ENCODE measurements around the gene CA4.

Gene CA4

DNA sequence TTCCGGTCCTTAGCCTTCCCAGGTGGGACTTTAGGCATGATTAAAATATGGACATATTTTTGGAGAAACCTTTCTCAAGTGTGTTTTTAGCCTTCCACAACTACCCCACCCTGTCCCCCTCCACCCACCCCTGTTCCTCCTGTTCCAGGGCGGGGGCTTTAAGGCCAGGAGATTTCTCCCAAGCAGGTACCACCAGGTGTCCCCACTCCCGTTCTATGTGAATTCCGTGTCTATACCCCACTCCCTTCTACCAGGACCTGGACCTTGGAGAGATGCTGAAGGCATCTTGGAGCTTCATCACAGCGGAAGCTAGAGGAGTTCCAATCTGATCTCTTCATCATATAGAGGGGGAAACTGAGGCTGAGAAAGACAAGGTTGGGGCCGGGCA, 9.7 kb downstream of the CA4 start:
- no peak for DNase-seq (ENCODE audit: low read depth)
- in situ Hi-C loops (cut with HindIII; ENCODE audit: low sequenced_read_pairs) = no loop called here
- TF ChIP-seq, protein P1, sequence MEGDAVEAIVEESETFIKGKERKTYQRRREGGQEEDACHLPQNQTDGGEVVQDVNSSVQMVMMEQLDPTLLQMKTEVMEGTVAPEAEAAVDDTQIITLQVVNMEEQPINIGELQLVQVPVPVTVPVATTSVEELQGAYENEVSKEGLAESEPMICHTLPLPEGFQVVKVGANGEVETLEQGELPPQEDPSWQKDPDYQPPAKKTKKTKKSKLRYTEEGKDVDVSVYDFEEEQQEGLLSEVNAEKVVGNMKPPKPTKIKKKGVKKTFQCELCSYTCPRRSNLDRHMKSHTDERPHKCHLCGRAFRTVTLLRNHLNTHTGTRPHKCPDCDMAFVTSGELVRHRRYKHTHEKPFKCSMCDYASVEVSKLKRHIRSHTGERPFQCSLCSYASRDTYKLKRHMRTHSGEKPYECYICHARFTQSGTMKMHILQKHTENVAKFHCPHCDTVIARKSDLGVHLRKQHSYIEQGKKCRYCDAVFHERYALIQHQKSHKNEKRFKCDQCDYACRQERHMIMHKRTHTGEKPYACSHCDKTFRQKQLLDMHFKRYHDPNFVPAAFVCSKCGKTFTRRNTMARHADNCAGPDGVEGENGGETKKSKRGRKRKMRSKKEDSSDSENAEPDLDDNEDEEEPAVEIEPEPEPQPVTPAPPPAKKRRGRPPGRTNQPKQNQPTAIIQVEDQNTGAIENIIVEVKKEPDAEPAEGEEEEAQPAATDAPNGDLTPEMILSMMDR (IDR thresholded peaks at IDR 0.05; ENCODE audit: low read depth, low read length, missing control alignments) = no peak
- H3K4me3 ChIP-seq (ENCODE audit: low read depth, low read length) = no peak overlapping the region

DNA sequence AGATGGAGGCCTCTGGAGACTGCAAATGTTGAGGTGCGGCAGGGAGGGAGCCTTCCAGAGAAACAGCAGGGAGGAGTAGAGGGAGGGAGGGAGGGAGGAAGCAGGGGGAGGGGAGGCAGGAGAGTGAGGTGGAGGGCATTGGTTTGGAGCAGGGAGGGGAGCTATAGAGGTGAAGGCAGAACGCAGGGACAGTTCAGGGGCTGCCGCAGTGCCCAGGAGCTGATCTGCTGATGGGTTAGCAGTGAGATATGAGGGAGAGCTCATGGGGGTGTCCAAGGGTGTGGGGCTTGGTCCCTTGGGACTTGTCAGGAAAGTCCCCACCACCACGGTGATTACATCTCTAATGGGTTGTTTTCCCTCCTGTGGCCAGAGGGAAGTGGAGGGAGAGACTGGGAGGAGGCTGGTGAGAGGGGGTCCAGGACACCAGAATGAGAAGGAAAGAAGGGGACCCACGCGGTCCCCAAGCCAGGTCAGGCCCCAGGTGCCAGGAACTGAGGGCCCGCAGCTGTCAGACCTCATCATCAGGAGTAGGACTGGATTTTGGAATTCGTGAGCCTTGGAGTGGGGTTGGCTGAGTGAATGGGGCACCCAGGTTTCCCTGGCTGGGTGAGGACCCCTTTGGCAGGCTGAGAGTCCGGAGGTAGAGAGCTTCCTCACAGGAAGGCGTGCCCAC, 11.2 kb downstream of the CA4 start:
- in situ Hi-C loops (cut with HindIII; ENCODE audit: low sequenced_read_pairs) = no loop called here
- TF ChIP-seq, protein P1 (IDR thresholded peaks at IDR 0.05; ENCODE audit: low read depth, low read length, missing control alignments) = no peak
- H3K4me3 ChIP-seq (ENCODE audit: low read depth, low read length) = no peak overlapping the region
- DNase-seq (ENCODE audit: low read depth) = no peak

- DNase-seq (ENCODE audit: low read depth) = no peak
- in situ Hi-C loops (cut with HindIII; ENCODE audit: low sequenced_read_pairs) = no loop called here
- TF ChIP-seq, protein P1 (IDR thresholded peaks at IDR 0.05; ENCODE audit: low read depth, low read length, missing control alignments) = no peak
- no peak overlapping the region for H3K4me3 ChIP-seq (ENCODE audit: low read depth, low read length)
These were observed 12.0 kb downstream of the CA4 start for GRCh38 chr17:60161598-60162330.

DNA sequence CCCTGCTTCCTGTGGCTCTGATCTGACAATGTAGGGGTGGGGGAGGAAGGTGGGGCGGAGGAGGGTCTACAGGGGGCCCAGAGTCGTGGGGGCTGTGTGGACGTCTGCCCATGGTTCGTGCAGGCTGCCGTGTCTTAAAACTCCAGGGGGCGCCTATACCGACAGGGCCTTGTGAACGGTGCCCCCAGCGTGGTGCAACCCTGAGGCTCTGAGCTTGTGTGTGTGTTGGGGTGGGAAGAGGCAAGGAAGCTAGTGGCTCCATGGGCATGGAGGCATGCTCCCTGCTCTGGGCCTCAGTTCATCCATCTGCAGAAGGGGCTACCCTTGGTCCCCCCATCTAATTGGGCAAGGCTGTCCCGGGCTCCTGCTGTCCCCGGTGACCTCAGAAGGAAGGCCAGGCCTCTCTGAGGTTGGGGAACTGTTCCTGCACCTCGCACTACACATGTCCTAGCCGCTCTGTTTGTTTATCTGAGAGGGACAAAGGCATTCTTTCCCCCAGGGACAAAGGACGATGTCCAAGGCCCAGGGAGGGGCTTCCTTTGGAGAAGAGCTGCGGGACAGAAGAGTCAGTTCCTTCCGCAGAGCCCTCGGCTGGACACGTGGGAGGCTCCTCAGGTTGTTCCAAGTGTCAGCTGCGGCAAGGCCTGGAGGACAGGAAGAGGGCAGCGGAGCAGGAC, 13.5 kb downstream of the CA4 start:
- TF ChIP-seq, protein P1 (IDR thresholded peaks at IDR 0.05; ENCODE audit: low read depth, low read length, missing control alignments) = no peak
- no peak overlapping the region for H3K4me3 ChIP-seq (ENCODE audit: low read depth, low read length)
- in situ Hi-C loops (cut with HindIII; ENCODE audit: low sequenced_read_pairs) = no loop called here
- DNase-seq (ENCODE audit: low read depth) = no peak

DNA sequence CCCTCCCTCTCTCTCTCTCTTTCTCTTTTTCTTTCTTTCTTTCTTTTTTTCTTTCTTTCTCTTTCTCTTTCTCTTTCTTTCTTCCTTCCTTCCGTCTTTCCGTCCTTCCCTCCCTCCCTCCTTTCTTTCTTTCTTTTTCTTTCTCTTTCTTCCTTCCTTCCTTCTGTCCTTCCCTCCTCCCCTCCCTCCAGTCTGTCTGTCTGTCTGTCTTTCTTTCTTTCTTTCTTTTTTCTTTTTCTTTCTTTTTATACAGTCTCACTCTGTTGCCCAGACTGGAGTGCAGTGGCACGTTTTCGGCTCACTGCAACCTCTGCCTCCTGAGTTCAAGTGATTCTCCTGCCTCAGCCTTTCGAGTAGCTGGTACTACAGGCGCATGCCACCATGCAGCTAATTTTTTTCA, 14.4 kb downstream of the CA4 start:
- H3K4me3 ChIP-seq (ENCODE audit: low read depth, low read length) = no peak overlapping the region
- in situ Hi-C loops (cut with HindIII; ENCODE audit: low sequenced_read_pairs) = no loop called here
- no peak for DNase-seq (ENCODE audit: low read depth)
- TF ChIP-seq, protein P1 (IDR thresholded peaks at IDR 0.05; ENCODE audit: low read depth, low read length, missing control alignments) = no peak

DNA sequence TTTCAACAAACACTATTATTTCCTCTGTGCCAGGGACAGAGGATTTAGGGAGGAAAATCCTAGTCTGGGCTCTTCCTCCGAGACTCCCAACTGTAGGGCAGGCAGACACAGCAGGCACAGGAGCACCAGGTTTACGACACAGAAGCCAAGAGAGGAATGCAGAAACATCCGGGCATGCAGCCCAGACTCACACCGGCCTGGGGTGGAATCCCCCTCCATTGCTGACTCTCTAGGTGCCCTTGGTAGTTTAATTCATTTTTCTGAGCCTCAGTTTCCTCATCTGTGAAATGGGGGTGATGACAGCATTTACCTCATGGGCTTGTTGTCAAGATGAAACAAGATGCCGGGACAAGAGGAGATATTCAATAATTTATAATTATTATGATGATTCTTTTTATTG, 14.9 kb downstream of the CA4 start:
- no peak for DNase-seq (ENCODE audit: low read depth)
- TF ChIP-seq, protein P1 (IDR thresholded peaks at IDR 0.05; ENCODE audit: low read depth, low read length, missing control alignments) = no peak
- in situ Hi-C loops (cut with HindIII; ENCODE audit: low sequenced_read_pairs) = no loop called here
- no peak overlapping the region for H3K4me3 ChIP-seq (ENCODE audit: low read depth, low read length)
